Thyroid gland (tissue), 4 donors: ENCODE results near the gene PACS2. TPM values are rescaled to one million over a fixed set of nuclear protein-coding genes. Genes with fewer than 3 reads are reported as not detected.

Experiments
- DNase-seq, 2 donors: peaks; one replicate each; pipeline ENCODE4 v3.0.0-alpha.2; 2019
- H3K27ac ChIP-seq, 3 donors: fragments of 200-600 bp; sonication (generic); 1 replicate in 2 of 3; 2 replicates in 1 of 3; pipeline ENCODE4 v1.5.1; 2016 to 2019; ENCODE audit warnings: mild to moderate bottlenecking in 1 of 3, moderate library complexity in 1 of 3
- H3K27me3 ChIP-seq: fragments of 200-600 bp; sonication (generic); one replicate; pipeline ENCODE4 v1.5.1; 2019
- H3K36me3 ChIP-seq, 2 donors: fragments of 200-600 bp; sonication (generic); one replicate each; pipeline ENCODE4 v1.5.1; 2016 to 2019
- H3K4me1 ChIP-seq, 2 donors: fragments of 200-600 bp; sonication (generic); one replicate each; pipeline ENCODE4 v1.5.1; 2017 to 2019
- H3K4me3 ChIP-seq, 3 donors: fragments of 200-600 bp; sonication (generic); replicated peaks in 1 of 3; 1 replicate in 2 of 3; 2 replicates in 1 of 3; pipeline ENCODE4 v1.5.1; 2016; ENCODE audit warnings: mild to moderate bottlenecking in 1 of 3
- H3K9me3 ChIP-seq: fragments of 200-600 bp; sonication (generic); one replicate; pipeline ENCODE4 v1.5.1; 2017
- CTCF ChIP-seq, 6 experiments: fragments of 200-600 bp in 3 of 6; fragments of 450-650 bp in 3 of 6; sonication (generic) in 3 of 6; IDR thresholded peaks; one replicate each; pipeline ENCODE4 v1.5.1; 2016 to 2019; ENCODE audit warnings: antibody characterized with exemption in 6 of 6, mild to moderate bottlenecking in 2 of 6, inconsistent platforms in 1 of 6, moderate library complexity in 1 of 6
- POLR2A ChIP-seq, 2 donors: fragments of 450-650 bp; IDR thresholded peaks; one replicate each; pipeline ENCODE4 v1.6.1; 2017; ENCODE audit warnings: antibody characterized with exemption in 2 of 2, mild to moderate bottlenecking in 2 of 2, moderate library complexity in 1 of 2
- WGBS, 2 donors: methylation state at CpG; one replicate each; pipeline ENCODE4 v1.1.5; 2017; 5-methylcytosine and 5-hydroxymethylcytosine counted together
- intact Hi-C: fragments of 100-400 bp; cut with DNase I; formaldehyde crosslinking; loops from one replicate; pipeline ENCODE4 v1.15.1; 2023
- total RNA-seq, 4 donors: library from RNA; depleted of rRNA; stranded (reverse); fragments of >200 nt; gene quantifications; one replicate each; pipeline ENCODE4 v1.2.3, GENCODE V29; 2016

PACS2 gene
- total RNA-seq, 4 donors from 2014 or later: 54.6 to 85.2 (median 72.1) TPM

DNA sequence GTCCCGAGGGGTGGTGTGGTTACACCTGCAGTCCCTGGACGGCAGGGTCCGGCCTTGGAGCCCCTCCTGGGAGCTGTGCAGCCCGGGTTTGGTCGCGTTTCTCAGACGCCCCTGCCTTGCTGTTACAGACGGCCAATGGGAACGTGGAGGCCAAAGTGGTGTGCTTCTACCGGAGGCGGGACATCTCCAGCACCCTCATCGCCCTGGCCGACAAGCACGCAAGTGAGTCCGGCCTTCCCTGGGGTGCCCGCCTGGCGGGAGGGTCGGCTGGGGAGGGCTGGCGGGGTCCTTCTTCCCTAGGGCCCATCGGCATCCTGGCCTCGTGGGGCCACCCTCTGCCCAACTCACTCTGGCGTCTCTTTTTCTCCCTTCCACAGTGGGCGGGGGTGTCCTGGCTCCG, 130.7 kb downstream of the PACS2 start:
- H3K27ac ChIP-seq: no peak overlapping the region
- no peaks in the 10 kb centered on the region for H3K27me3 ChIP-seq
- DNase-seq: no peak
- 76 to 81% methylated on average over 5 to 24 of the region's 24 CpGs for WGBS, 2 donors
- peaks cover 3 to 9% of the 10 kb centered on the region in 2 donors for H3K4me1 ChIP-seq
- no peak overlapping the region for H3K4me3 ChIP-seq
- no peaks in the 10 kb centered on the region for H3K9me3 ChIP-seq
- intact Hi-C loops: loop anchor here (5.0 kb wide), 1 partner anchor 47 kb away; the partner anchor contains the start of gene TEDC1
- H3K36me3 ChIP-seq: peaks cover 3 to 5% of the 10 kb centered on the region in 2 donors
- no peak for TF ChIP-seq CTCF (IDR thresholded peaks at IDR 0.05)
- TF ChIP-seq POLR2A (IDR thresholded peaks at IDR 0.05): no peak

DNA sequence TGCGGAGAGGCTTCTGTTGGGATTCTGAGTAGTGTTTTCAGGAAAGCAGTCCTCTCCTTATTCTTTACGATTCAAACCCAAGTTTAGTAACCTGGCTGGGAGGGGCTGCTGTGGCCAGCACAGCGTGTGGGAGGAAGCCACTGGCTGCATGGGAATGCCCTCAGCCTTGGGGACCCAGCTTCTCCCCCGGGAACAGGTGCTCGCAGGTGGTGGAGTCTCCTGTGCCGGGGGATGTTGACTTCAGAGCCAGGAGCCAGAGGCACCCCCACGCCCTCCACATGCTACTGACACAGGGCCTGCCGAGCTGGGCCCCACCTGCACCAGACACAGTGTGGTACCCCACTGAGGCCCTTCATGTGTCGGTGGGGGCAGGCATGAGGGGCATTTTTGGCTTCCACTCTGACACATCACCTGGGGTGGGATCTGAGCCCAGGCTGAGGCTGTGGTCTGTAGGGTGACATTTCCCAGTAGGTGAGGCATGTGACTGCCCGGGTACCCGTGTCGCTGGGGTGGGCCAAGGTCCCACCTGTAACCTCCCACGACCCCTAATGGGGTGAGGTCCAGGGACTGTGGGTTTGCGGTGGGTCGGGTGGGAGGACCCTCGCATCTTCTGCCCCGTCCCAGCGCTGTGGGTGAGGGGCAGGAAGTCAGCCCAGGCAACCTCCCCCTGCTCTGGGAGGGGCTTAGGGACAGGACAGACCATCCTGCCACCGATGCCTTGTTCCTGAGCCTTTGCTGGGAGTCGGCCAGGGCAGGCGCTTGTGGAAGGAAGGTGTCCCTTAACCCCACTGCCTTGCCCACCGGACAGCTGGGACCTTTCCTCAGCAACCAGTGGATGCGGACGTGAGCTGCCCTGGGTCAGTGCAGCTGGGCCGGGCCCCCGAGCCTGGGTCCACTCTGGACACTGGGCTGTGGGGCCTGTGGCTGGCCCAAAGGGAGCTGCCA, 131.6 kb downstream of the PACS2 start:
- Histone ChIP-seq H3K9me3 (no peaks in the 10 kb centered on the region), H3K27me3 (no peaks in the 10 kb centered on the region), H3K4me1 (peaks cover 3 to 9% of the 10 kb centered on the region in 2 donors), H3K27ac (no peak overlapping the region), H3K36me3 (peaks cover 12 to 13% of the 10 kb centered on the region in 2 donors), H3K4me3 (no peak overlapping the region)
- DNase-seq: no peak
- intact Hi-C loops: loop anchor here (5.0 kb wide), 1 partner anchor 46 kb away; the partner anchor contains the start of gene TEDC1
- 91 to 93% methylated on average over 12 to 20 of the region's 26 CpGs for WGBS, 2 donors
- TF ChIP-seq CTCF (IDR thresholded peaks at IDR 0.05) (no peak), POLR2A (IDR thresholded peaks at IDR 0.05) (no peak)

GRCh38 chr14:105446971-105447370, 132.4 kb downstream of the PACS2 start:
- Histone ChIP-seq H3K4me1 (peaks cover 3 to 9% of the 10 kb centered on the region in 2 donors), H3K27ac (no peak overlapping the region), H3K4me3 (no peak overlapping the region), H3K36me3 (peaks cover 13% of the 10 kb centered on the region in 2 donors), H3K9me3 (no peaks in the 10 kb centered on the region), H3K27me3 (no peaks in the 10 kb centered on the region)
- 69 to 88% methylated on average over 5 to 7 of the region's 14 CpGs for WGBS, 2 donors
- TF ChIP-seq CTCF (IDR thresholded peaks at IDR 0.05): no peak
- TF ChIP-seq POLR2A (IDR thresholded peaks at IDR 0.05): no peak
- no peak for DNase-seq
- intact Hi-C loops: loop anchor here (5.0 kb wide), 1 partner anchor 45 kb away; the partner anchor contains the start of gene TEDC1

Other genes starting within 250 kb of the PACS2 start
- 1 to 10 TPM; 1.0 to 4.6 (median 2.1) TPM for gene GPR132, start 249.3 kb upstream of the PACS2 start, total RNA-seq
- 10 to 100 TPM in 1 of 4 donors, 1 to 10 TPM in 3; 3.9 to 10.7 (median 5.2) TPM for gene JAG2, start 146.0 kb upstream of the PACS2 start, total RNA-seq
- 10 to 100 TPM; 15.2 to 29.1 (median 20.1) TPM for gene NUDT14, start 133.4 kb upstream of the PACS2 start, total RNA-seq
- gene BTBD6, start 66.2 kb upstream of the PACS2 start, total RNA-seq: 10 to 100 TPM; 35.9 to 58.2 (median 44.2) TPM
- gene BRF1, start 13.7 kb upstream of the PACS2 start, total RNA-seq: 10 to 100 TPM; 44.5 to 99.6 (median 56.2) TPM
- gene TEX22, start 83.8 kb downstream of the PACS2 start, total RNA-seq: under 1 TPM in 3 of 4 donors, not detected in 1; 0.22 to 0.81 (median 0.33) TPM
- gene MTA1, start 105.1 kb downstream of the PACS2 start, total RNA-seq: 100 to 1,000 TPM in 2 of 4 donors, 10 to 100 TPM in 2; 66.2 to 111 (median 90.0) TPM
- 100 to 1,000 TPM; 101 to 160 (median 136) TPM for gene CRIP2, start 160.1 kb downstream of the PACS2 start, total RNA-seq
- 10 to 100 TPM in 3 of 4 donors, 1 to 10 TPM in 1; 6.0 to 30.8 (median 18.5) TPM for gene CRIP1, start 172.1 kb downstream of the PACS2 start, total RNA-seq
- gene TEDC1, start 176.5 kb downstream of the PACS2 start, total RNA-seq: 10 to 100 TPM in 2 of 4 donors, 1 to 10 TPM in 2; 3.4 to 13.9 (median 8.5) TPM
- 10 to 100 TPM in 3 of 4 donors, 1 to 10 TPM in 1; 9.3 to 19.1 (median 15.2) TPM for gene TMEM121, start 211.8 kb downstream of the PACS2 start, total RNA-seq